Left renal cortex interstitium (tissue), 4 donors: ENCODE data around the gene ABI1. TPM values are rescaled to one million over a fixed set of nuclear protein-coding genes. Genes with fewer than 3 reads are reported as not detected.
"Not testable (repeated sequence)": the region's sequence is repeated elsewhere in the genome, so short reads cannot be mapped to it uniquely, and the experiment has no call there.

Experiments
- DNase-seq, 4 donors: peaks; one replicate each; pipeline ENCODE4 v3.0.0-alpha.2; 2013; ENCODE audit warnings: low read depth in 4 of 4, low spot score in 2 of 4, missing footprints in 1 of 4
- polyA plus RNA-seq, 4 donors: library from polyadenylated mRNA; unstranded; fragments of 120-200 nt; gene quantifications; one replicate each; pipeline ENCODE4 v1.2.1, GENCODE V29; 2013; ENCODE audit not compliant: insufficient read length in 4 of 4

The ABI1 gene
- polyA plus RNA-seq, 4 donors: 61.7 to 65.9 (median 63.8) TPM

DNA sequence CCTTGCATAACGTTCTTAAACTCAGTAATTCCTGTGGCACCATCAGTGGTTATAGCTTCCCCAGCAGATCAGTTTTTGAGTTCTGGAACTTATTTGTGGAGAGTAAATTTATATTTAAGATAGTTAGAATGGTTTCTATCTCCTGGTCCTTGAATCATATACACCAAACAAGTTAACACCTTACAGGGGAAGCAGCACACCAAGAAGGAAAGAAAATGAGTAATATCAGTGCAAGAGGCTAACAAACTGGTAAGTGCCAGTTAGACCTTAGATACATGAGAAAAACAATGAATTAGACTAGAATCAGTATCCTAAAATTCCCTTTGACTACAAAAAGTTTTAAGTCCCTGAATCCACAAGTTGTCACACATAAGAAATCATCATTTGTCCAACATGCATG is 54.2 kb downstream of the ABI1 start:
- no peak for DNase-seq

DNA sequence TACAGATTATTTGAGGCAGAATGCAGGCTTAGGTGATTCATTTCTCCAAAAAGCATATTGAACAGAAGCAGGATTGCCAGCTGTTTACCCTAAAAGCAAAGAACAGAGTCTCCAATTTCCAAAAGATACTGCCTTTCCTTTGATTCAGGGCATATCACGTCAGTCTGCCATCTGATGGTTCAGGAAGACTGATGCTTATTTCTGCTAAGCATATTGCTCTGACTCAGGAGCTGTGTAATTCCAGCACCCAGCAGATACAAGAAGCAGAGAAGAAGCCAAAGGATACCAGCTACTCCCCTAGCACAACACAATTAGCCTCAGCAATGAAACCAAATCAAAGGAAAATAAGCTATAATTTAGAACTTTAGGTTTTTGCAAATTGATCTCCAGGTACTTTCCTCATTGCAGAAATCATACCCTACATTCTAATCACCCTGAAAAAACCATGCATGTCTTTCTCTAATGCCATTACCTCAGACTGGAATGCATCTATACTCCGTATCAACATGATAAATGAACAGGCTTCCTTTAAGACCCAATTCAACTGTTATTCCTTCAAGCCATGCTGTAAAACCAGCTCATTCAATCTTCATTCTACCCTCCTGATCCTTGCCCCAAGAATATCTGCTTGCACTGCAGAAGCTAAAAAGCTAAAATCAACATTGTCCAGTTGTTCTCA is 55.1 kb downstream of the ABI1 start:
- no peak for DNase-seq

DNA sequence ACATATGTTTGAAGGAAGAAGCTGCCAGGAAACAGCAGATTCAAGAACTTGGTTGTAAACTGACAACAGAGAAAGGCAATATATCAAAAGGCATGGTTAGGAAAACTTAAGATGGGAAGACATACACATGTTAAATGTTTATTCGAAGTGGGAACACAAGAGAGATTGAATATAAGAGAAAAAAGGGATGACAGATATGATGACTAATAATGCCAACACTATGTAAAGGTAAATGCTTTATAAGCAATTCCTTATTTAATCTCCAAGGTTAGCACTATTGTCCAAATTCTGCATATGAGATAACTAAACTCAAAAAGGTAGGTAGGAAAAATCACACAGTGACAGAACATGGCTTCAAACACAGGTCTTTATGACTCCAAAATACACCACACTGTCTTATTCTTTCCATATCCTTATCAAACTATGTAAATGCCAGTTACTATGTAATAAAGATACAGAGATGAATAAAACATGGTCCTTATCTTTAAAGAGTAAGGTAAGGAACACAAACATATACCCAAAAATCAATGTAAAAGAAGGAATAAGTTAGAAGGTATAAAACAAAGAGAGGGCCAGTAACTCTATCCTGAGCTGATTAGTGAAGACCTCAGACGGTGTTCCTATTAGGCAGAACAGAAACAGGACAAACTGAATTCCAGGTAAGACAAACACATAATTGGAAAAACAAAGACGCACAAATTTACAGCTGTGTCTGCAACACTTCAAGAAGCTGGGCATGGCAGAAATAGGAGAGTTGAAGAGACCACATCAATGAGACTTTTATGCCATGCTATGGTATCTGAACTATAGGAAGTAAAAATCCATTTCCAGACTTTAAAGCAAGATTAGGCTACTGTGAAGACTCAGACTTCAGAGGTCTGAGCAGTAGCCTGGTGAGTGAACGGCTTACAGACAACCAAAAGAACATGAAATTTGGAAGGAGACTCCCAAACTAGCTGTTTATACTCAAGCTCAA is 56.1 kb downstream of the ABI1 start:
- no peak for DNase-seq

DNA sequence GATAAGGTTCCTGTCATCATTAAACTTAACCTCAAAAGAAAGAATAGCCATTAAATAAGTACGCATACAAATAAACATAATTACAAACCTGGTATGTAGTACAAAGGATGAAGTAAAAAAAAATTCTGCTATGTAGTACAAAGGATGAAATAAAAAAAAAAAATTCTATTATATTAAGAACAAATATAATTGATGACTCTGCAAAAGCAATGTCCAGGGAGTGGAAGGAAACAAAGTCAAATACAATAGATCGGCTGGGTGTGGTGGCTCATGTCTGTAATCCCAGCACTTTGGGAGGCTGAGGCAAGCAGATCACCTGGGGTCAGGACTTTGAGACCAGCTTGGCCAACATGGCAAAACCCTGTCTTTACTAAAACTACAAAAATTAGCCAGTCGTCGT is 56.9 kb downstream of the ABI1 start:
- DNase-seq: no peak

- no peak for DNase-seq
These were observed 58.2 kb downstream of the ABI1 start for GRCh38 chr10:26802527-26802926.

- no peak for DNase-seq
These were observed 58.9 kb downstream of the ABI1 start for GRCh38 chr10:26801831-26802230.

DNA sequence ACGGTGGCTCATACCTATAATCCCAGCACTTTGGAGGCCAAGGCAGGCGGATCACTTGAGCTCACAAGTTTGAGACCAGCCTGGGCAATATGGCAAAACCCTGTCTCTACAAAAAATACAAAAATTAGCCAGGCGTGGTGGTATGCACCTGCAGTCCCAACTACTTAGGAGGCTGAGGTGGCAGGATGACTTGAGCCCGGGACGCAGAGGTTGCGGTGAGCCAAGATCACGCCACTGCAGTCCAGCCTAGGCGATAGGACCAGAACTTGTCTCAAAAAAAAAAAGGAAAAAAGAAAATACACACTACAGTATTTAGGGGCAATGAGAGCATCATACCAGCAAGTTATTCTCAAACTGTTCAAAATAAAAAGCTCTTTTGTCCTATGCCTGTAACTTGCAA is 59.5 kb downstream of the ABI1 start:
- DNase-seq: no peak

GRCh38 chr10:26800468-26800867 is 60.3 kb downstream of the ABI1 start:
- DNase-seq: no peak

DNA sequence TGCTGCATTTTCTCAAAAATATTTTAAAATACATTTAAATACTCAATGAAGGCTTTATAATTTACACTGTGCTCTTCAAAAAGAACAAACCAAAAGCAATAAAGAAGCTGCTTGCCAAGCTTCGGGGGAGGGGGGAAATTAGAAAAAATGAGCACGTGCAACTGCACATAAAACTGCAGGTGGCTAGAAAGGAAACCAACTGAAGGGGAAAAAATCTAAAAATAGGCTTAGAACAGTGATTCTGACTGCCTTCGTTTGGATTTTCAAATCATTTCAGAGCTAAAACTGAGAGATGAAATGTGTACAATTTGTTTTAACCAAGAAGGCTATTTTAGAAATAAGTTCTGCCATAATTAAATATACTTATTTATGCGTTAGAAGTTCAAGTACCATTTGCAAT is 61.4 kb downstream of the ABI1 start:
- peak in 1 of 4 donors; percentile 2 for DNase-seq

DNA sequence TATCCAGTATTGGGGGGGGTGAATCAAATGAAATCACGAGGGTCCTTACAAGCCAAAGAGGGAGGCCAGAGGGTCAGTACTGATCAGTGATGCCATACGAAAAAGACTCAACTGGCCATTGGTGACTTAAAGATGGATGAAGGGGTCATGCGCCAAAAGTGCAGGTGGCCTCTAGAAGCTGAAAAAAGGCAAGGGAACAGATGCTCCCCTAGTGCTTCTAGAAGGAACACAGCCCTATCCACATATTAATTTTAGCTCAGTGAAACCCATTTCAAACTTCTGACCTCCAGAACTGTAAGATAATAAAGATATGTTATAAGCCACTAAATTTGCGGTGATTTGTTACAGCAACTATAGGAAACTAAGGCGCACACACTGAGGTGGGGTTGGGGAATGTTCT is 62.5 kb downstream of the ABI1 start:
- DNase-seq: no peak

DNA sequence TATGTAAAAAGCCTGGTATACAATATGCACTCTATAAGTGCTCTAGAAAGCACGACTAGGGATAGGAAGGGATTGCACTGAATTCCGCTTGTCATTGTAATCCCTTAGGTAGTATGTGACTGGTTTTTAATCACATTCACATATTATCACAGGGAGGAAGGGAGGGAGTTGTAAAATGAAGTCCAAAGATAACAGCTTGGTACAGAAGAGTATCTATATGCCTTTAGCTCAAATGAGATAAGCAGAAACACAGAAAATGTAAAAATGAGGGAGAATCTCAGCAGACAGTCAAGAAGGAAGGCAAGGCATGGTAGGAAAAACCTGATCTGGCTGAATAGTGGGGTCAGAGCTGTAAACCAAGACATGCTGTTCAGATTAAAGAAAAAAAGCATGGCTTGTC is 63.4 kb downstream of the ABI1 start:
- no peak for DNase-seq

DNA sequence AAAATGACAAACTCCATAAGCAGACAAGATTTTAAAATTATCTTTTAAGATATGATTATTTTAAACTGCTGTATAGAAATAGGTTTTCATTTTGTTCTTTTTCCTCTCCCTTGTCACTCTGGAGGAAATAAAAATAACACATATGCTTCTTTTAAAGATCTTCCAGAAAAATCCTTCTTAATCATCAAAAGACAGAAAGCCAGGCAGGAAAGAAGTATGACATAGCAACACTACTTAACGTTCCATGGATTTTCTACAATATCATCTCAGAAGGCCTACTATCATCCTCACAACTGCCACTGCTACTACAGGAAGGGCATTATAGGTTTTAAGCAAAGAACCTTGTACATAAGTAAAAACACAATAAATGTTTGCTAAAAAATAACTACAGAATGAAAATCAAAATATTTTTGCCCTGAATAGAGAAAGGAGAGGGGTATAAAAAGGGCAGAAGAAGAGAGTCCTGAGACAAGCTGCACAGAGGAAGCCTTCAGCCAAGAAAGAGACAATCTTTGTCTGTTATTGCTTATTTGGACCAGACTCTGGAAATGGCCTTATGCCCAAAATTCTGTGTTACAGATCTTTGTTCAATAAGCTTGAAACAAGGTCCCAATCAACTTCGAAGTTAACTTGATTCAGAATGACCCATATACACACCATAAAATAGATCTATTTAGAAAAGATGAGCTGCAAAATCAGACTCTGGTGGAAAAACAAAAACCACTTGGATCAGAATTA is 67.8 kb downstream of the ABI1 start:
- DNase-seq: no peak

DNA sequence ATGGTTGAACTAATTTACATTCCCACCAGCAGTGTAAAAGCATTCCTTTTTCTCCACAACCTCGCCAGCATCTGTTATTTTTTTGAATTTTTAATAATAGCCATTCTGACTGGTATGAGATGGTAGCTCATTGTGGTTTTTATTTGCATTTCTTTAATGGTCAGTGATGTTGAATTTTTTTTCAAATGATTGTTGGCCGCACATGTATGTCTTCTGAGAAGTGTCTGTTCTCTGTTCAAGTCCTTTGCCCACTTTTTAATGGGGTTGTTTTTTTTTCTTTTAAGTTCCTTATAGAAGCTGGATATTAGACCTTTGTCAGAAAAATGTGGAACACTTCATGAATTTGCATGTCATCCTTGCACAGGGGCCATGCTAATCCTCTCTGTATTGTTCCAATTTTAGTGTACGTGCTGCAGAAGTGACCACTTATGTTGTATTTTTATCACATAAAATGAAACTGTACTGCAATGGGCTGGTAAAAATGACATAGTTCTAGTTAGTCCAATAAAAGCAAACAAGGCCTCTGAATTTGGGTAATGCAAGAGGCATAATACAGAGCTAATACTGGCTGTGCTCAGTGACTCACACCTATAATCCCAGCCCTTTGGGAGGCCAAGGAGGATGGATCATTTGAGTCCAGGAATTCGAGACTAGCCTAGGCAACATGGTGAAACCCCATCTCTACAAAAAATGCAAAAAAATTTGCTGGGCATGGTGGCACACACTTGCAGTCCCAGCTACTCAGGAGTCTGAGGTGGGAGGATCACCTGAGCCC is 70.3 kb downstream of the ABI1 start:
- DNase-seq: no peak

DNA sequence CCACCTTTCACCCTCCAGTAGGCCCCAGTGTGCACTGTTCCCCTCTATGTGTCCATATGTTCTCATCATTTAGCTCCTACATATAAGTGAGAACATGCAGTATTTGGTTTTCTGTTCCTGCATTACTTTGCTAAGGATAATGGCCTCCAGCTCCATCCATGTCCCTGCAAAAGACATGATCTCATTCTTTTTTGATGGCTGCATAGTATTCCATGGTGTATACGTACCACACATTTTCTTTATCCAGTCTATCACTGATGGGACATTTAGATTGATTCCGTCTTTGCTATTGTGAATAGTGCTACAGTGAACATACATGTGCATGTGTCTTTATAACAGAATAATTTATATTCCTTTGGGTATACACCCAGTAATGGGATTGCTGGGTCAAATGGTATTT is 71.0 kb downstream of the ABI1 start:
- DNase-seq: not testable (repeated sequence)

- DNase-seq: no peak
These were observed 73.4 kb downstream of the ABI1 start for GRCh38 chr10:26787362-26787761.

DNA sequence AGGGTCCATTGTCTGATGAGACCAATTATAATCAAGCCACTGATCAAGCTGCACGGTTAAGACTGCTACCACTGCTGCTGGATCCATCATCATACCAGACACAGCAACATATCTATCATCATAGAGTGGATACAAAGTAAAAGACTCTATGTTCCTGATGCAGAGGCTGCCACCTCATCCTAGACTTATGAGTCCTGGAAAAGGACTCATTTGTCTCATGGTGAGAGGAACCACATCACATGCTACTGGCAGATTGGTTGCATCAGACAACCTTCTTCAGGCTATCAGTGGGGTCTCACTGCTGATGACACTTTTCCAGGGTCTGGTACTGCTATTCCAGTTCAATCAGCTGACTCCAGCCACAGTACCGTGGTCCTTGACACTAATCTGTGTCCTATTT is 79.0 kb downstream of the ABI1 start:
- no peak for DNase-seq

DNA sequence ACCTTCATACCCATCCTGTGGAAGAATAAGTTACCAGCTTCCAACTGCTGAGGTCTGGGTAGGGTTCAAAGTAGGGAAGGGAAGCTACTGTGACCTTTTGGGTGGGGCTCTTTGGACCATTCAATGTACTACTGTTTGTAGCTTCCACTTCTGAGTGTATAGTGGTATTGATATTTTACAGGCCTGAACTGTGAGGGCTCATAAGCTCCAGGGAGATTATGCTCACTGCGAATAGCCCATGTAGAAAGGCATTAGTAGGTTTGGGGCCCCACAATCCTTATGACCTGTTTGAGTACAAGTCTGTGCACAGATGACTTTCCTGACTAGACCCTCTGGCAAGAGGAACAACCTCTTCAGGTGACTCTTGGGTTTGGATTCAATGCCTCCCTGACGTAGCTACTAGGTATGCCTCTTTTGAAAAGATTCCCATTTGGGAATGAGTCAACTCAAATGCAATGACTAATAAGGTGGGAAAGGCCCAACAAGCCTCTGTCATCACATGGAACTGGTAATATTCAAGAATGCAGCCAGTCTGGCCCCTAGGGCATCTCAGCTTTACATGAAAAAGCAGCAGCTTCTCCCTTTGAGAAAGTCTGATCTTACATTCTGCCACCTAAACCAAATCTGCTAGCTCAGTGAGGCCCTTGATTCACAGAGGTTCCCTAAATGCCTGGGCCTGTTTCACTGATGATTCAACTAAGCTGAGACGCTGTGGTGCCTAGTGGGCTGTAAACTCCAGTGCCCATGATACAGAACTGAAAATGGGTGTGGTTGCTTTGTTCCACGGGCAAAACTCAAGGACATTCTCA is 79.8 kb downstream of the ABI1 start:
- no peak for DNase-seq

- DNase-seq: no peak
These were observed 80.5 kb downstream of the ABI1 start for GRCh38 chr10:26780106-26780792.
